DND-41 (cell line): Measurements from ENCODE around the gene TRIM6.

Experiments used
- ATAC-seq: fragments of 200-7000 bp; cut with Tn5 transposase; 3 replicates; pipeline ENCODE4 v1.9.1; 2021; ENCODE audit warnings: low read depth; ENCODE audit not compliant: insufficient read depth
- DNase-seq: peaks from one replicate; pipeline ENCODE4 v3.0.0-alpha.2; 2020
- H2AFZ ChIP-seq: 2 replicates; pipeline ENCODE4 v1.6.0; 2012; ENCODE audit warnings: low read depth, low read length
- H3K27ac ChIP-seq: 2 replicates; pipeline ENCODE4 v1.5.1; 2012; ENCODE audit warnings: low read length, inconsistent platforms
- H3K27me3 ChIP-seq: fragments of 200-600 bp; sonication (generic); 2 replicates; pipeline ENCODE4 v1.6.0; 2012; ENCODE audit warnings: low read length, mild to moderate bottlenecking, inconsistent platforms; ENCODE audit not compliant: insufficient read depth, poor library complexity
- H3K36me3 ChIP-seq: 2 replicates; pipeline ENCODE4 v1.5.1; 2012; ENCODE audit warnings: low read length, inconsistent platforms; ENCODE audit not compliant: insufficient read depth
- H3K4me1 ChIP-seq: 2 replicates; pipeline ENCODE4 v1.5.1; 2012; ENCODE audit warnings: mild to moderate bottlenecking, low read length; ENCODE audit not compliant: insufficient read depth
- H3K4me2 ChIP-seq: 2 replicates; pipeline ENCODE4 v1.6.0; 2012; ENCODE audit warnings: mild to moderate bottlenecking, moderate library complexity, low read length, inconsistent platforms; ENCODE audit not compliant: insufficient read depth
- H3K4me3 ChIP-seq, 2 experiments: fragments of 200-600 bp in 1 of 2; shearing (Covaris generic) in 1 of 2; 2 replicates each; pipeline ENCODE4 v1.5.1; 2012 to 2016; ENCODE audit warnings: inconsistent platforms in 2 of 2, low read length in 2 of 2, mild to moderate bottlenecking in 2 of 2, low read depth in 1 of 2, moderate library complexity in 1 of 2
- H3K79me2 ChIP-seq: 2 replicates; pipeline ENCODE4 v1.6.0; 2012; ENCODE audit warnings: low read length, inconsistent platforms; ENCODE audit not compliant: insufficient read depth
- H3K9ac ChIP-seq: 2 replicates; pipeline ENCODE4 v1.6.0; 2012; ENCODE audit warnings: low read depth, mild to moderate bottlenecking, inconsistent platforms, low read length, moderate library complexity
- H3K9me3 ChIP-seq: 2 replicates; pipeline ENCODE4 v1.5.1; 2012; ENCODE audit warnings: low read length, moderate library complexity, mild to moderate bottlenecking, inconsistent platforms; ENCODE audit not compliant: insufficient read depth, severe bottlenecking
- H4K20me1 ChIP-seq: 2 replicates; pipeline ENCODE4 v1.6.0; 2012; ENCODE audit warnings: low read length; ENCODE audit not compliant: insufficient read depth
- EZH2 ChIP-seq: IDR thresholded peaks from 3 replicates; pipeline ENCODE4 v1.6.1; 2012; ENCODE audit warnings: borderline replicate concordance, low read depth, mild to moderate bottlenecking, moderate library complexity, low read length, inconsistent platforms; ENCODE audit not compliant: severe bottlenecking
- TF ChIP-seq, protein P1 (sequence below): IDR thresholded peaks from 2 replicates; pipeline ENCODE4 v1.5.1; 2012; ENCODE audit warnings: borderline replicate concordance, low read length, moderate library complexity, mild to moderate bottlenecking; ENCODE audit not compliant: poor library complexity, severe bottlenecking; ENCODE audit errors: extremely low read depth

Gene TRIM6

GRCh38 chr11:5604896-5605295 lies 8.5 kb downstream of the TRIM6 start:
- Histone ChIP-seq H2AFZ (no peak overlapping the region), H3K9me3 (no peaks in the 10 kb centered on the region), H3K27ac (no peak overlapping the region), H3K79me2 (no peaks in the 10 kb centered on the region), H3K36me3 (no peaks in the 10 kb centered on the region), H4K20me1 (no peaks in the 10 kb centered on the region), H3K27me3 (no peaks in the 10 kb centered on the region), H3K9ac (no peak overlapping the region), H3K4me2 (no peak overlapping the region), H3K4me1 (no peaks in the 10 kb centered on the region), H3K4me3 (no peak overlapping the region)
- ATAC-seq (no peak), DNase-seq (no peak)
- TF ChIP-seq, protein P1, sequence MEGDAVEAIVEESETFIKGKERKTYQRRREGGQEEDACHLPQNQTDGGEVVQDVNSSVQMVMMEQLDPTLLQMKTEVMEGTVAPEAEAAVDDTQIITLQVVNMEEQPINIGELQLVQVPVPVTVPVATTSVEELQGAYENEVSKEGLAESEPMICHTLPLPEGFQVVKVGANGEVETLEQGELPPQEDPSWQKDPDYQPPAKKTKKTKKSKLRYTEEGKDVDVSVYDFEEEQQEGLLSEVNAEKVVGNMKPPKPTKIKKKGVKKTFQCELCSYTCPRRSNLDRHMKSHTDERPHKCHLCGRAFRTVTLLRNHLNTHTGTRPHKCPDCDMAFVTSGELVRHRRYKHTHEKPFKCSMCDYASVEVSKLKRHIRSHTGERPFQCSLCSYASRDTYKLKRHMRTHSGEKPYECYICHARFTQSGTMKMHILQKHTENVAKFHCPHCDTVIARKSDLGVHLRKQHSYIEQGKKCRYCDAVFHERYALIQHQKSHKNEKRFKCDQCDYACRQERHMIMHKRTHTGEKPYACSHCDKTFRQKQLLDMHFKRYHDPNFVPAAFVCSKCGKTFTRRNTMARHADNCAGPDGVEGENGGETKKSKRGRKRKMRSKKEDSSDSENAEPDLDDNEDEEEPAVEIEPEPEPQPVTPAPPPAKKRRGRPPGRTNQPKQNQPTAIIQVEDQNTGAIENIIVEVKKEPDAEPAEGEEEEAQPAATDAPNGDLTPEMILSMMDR: no peak
- TF ChIP-seq EZH2: no peak

- H3K27me3 ChIP-seq: no peaks in the 10 kb centered on the region
- H3K27ac ChIP-seq: no peak overlapping the region
- TF ChIP-seq EZH2: no peak
- TF ChIP-seq, protein P1: no peak
- no peak overlapping the region for H2AFZ ChIP-seq
- H3K9me3 ChIP-seq: no peaks in the 10 kb centered on the region
- H3K9ac ChIP-seq: no peak overlapping the region
- H4K20me1 ChIP-seq: no peaks in the 10 kb centered on the region
- H3K4me1 ChIP-seq: no peaks in the 10 kb centered on the region
- no peak overlapping the region for H3K4me2 ChIP-seq
- no peak for ATAC-seq
- H3K4me3 ChIP-seq: no peak overlapping the region
- no peaks in the 10 kb centered on the region for H3K79me2 ChIP-seq
- no peaks in the 10 kb centered on the region for H3K36me3 ChIP-seq
- DNase-seq: no peak
Observed at GRCh38 chr11:5605849-5606248, 9.4 kb downstream of the TRIM6 start.

GRCh38 chr11:5608808-5609207 lies 12.4 kb downstream of the TRIM6 start:
- H3K4me3 ChIP-seq: no peak overlapping the region
- H3K79me2 ChIP-seq: no peaks in the 10 kb centered on the region
- H3K9ac ChIP-seq: no peak overlapping the region
- H3K9me3 ChIP-seq: no peaks in the 10 kb centered on the region
- ATAC-seq (no peak), DNase-seq (no peak)
- no peak overlapping the region for H3K4me2 ChIP-seq
- H3K27me3 ChIP-seq: no peaks in the 10 kb centered on the region
- H3K4me1 ChIP-seq: no peaks in the 10 kb centered on the region
- no peaks in the 10 kb centered on the region for H3K36me3 ChIP-seq
- no peak overlapping the region for H2AFZ ChIP-seq
- no peaks in the 10 kb centered on the region for H4K20me1 ChIP-seq
- TF ChIP-seq, protein P1: no peak
- TF ChIP-seq EZH2: no peak
- no peak overlapping the region for H3K27ac ChIP-seq

GRCh38 chr11:5610446-5610845 lies 14.0 kb downstream of the TRIM6 start:
- no peak overlapping the region for H2AFZ ChIP-seq
- ATAC-seq: peak; percentile 72
- H3K4me2 ChIP-seq: no peak overlapping the region
- no peaks in the 10 kb centered on the region for H3K27me3 ChIP-seq
- H3K27ac ChIP-seq: no peak overlapping the region
- H3K9me3 ChIP-seq: no peaks in the 10 kb centered on the region
- no peaks in the 10 kb centered on the region for H3K79me2 ChIP-seq
- H3K4me3 ChIP-seq: no peak overlapping the region
- no peaks in the 10 kb centered on the region for H3K4me1 ChIP-seq
- H4K20me1 ChIP-seq: no peaks in the 10 kb centered on the region
- DNase-seq: no peak
- TF ChIP-seq, protein P1: no peak
- no peak for TF ChIP-seq EZH2
- no peaks in the 10 kb centered on the region for H3K36me3 ChIP-seq
- no peak overlapping the region for H3K9ac ChIP-seq
